WTC11 (cell line): ENCODE results near the gene PRKAG2.

Experiments used
- CBFB ChIP-seq: sonication (generic); formaldehyde crosslinking; IDR thresholded peaks from 2 replicates; pipeline ENCODE4 v1.8.1; 2022; ENCODE audit warnings: mild to moderate bottlenecking, low read depth, missing genetic modification reagents
- ELF4 ChIP-seq: sonication (generic); formaldehyde crosslinking; IDR thresholded peaks from 2 replicates; pipeline ENCODE4 v1.8.1; 2022; ENCODE audit warnings: low read depth, mild to moderate bottlenecking, moderate library complexity, missing genetic modification reagents
- ETV6 ChIP-seq: sonication (generic); formaldehyde crosslinking; IDR thresholded peaks from 2 replicates; pipeline ENCODE4 v1.8.1; 2022; ENCODE audit warnings: mild to moderate bottlenecking, missing genetic modification reagents
- JUN ChIP-seq: sonication (generic); formaldehyde crosslinking; IDR thresholded peaks from 2 replicates; pipeline ENCODE4 v1.8.0; 2023; ENCODE audit warnings: mild to moderate bottlenecking, missing genetic modification reagents
- NFATC4 ChIP-seq: fragments of 250-450 bp; sonication (Bioruptor Pico); IDR thresholded peaks from 2 replicates; pipeline ENCODE4 v1.9.0; 2021; ENCODE audit warnings: mild to moderate bottlenecking
- NR2C2 ChIP-seq: sonication (generic); formaldehyde crosslinking; IDR thresholded peaks from 2 replicates; pipeline ENCODE4 v1.8.0; 2022; ENCODE audit warnings: mild to moderate bottlenecking, missing genetic modification reagents
- PRRX2 ChIP-seq: fragments of 250-450 bp; sonication (Bioruptor Pico); IDR thresholded peaks from 2 replicates; pipeline ENCODE4 v1.8.0; 2021; ENCODE audit warnings: mild to moderate bottlenecking
- SP1 ChIP-seq: sonication (generic); formaldehyde crosslinking; conservative IDR thresholded peaks from 2 replicates; pipeline ENCODE4 v1.8.1; 2022; ENCODE audit warnings: missing genetic modification reagents
- ZBTB21 ChIP-seq: sonication (generic); formaldehyde crosslinking; IDR thresholded peaks from 2 replicates; pipeline ENCODE4 v1.8.1; 2023; ENCODE audit warnings: mild to moderate bottlenecking, missing genetic modification reagents, borderline replicate concordance
- ZBTB43 ChIP-seq: sonication (generic); formaldehyde crosslinking; IDR thresholded peaks from 2 replicates; pipeline ENCODE4 v1.8.1; 2023; ENCODE audit warnings: mild to moderate bottlenecking, missing genetic modification reagents
- ZNF281 ChIP-seq: sonication (generic); formaldehyde crosslinking; IDR thresholded peaks from 2 replicates; pipeline ENCODE4 v1.8.0; 2023; ENCODE audit warnings: mild to moderate bottlenecking, missing genetic modification reagents
- TF ChIP-seq, protein P1 (sequence below): sonication (generic); formaldehyde crosslinking; IDR thresholded peaks from 2 replicates; pipeline ENCODE4 v1.8.1; 2022; ENCODE audit warnings: low read depth, missing genetic modification reagents, borderline replicate concordance
- TF ChIP-seq, protein P2 (sequence below): fragments of 200-600 bp; IDR thresholded peaks from 2 replicates; pipeline ENCODE4 v1.8.0; 2022; ENCODE audit warnings: antibody characterized with exemption
- TF ChIP-seq, protein P3 (sequence below): sonication (generic); formaldehyde crosslinking; IDR thresholded peaks from 2 replicates; pipeline ENCODE4 v1.8.0; 2022; ENCODE audit warnings: mild to moderate bottlenecking, missing genetic modification reagents

- TF ChIP-seq, protein P1, sequence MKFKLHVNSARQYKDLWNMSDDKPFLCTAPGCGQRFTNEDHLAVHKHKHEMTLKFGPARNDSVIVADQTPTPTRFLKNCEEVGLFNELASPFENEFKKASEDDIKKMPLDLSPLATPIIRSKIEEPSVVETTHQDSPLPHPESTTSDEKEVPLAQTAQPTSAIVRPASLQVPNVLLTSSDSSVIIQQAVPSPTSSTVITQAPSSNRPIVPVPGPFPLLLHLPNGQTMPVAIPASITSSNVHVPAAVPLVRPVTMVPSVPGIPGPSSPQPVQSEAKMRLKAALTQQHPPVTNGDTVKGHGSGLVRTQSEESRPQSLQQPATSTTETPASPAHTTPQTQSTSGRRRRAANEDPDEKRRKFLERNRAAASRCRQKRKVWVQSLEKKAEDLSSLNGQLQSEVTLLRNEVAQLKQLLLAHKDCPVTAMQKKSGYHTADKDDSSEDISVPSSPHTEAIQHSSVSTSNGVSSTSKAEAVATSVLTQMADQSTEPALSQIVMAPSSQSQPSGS (CRISPR knock-in tag): no peak
- TF ChIP-seq, protein P2, sequence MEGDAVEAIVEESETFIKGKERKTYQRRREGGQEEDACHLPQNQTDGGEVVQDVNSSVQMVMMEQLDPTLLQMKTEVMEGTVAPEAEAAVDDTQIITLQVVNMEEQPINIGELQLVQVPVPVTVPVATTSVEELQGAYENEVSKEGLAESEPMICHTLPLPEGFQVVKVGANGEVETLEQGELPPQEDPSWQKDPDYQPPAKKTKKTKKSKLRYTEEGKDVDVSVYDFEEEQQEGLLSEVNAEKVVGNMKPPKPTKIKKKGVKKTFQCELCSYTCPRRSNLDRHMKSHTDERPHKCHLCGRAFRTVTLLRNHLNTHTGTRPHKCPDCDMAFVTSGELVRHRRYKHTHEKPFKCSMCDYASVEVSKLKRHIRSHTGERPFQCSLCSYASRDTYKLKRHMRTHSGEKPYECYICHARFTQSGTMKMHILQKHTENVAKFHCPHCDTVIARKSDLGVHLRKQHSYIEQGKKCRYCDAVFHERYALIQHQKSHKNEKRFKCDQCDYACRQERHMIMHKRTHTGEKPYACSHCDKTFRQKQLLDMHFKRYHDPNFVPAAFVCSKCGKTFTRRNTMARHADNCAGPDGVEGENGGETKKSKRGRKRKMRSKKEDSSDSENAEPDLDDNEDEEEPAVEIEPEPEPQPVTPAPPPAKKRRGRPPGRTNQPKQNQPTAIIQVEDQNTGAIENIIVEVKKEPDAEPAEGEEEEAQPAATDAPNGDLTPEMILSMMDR: no peak
- TF ChIP-seq ZNF281 (CRISPR knock-in tag): no peak
- TF ChIP-seq CBFB (CRISPR knock-in tag): no peak
- TF ChIP-seq ELF4 (CRISPR knock-in tag): no peak
- TF ChIP-seq JUN (CRISPR knock-in tag): no peak
- TF ChIP-seq ZBTB43 (CRISPR knock-in tag): no peak
- no peak for TF ChIP-seq PRRX2 (CRISPR knock-in tag)
- TF ChIP-seq ETV6: no peak
- TF ChIP-seq, protein P3, sequence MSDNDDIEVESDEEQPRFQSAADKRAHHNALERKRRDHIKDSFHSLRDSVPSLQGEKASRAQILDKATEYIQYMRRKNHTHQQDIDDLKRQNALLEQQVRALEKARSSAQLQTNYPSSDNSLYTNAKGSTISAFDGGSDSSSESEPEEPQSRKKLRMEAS: no peak
- TF ChIP-seq ZBTB21 (CRISPR knock-in tag): no peak
- no peak for TF ChIP-seq NFATC4 (CRISPR knock-in tag)
- no peak for TF ChIP-seq SP1 (CRISPR knock-in tag)
- no peak for TF ChIP-seq NR2C2 (CRISPR knock-in tag)
Observed at GRCh38 chr7:151666886-151667285, 210.0 kb downstream of the PRKAG2 start.
